DMS79 (cell line): ENCODE results near the gene LSAMP.
"Not testable (repeated sequence)": the region's sequence is repeated elsewhere in the genome, so short reads cannot be mapped to it uniquely, and the experiment has no call there.

Experiments used
- DNase-seq: peaks from one replicate; lab custom pipeline; 2025; lab: John Stamatoyannopoulos, UW

LSAMP gene

GRCh38 chr3:116103868-116104530, 341.3 kb downstream of the LSAMP start:
- no peak for DNase-seq

GRCh38 chr3:116102037-116102436, 343.2 kb downstream of the LSAMP start:
- no peak for DNase-seq

- DNase-seq, result no peak
These were observed 348.1 kb downstream of the LSAMP start for GRCh38 chr3:116097226-116097625.

GRCh38 chr3:116096631-116097030, 348.7 kb downstream of the LSAMP start:
- DNase-seq, result no peak

- no peak for DNase-seq
These were observed 351.9 kb downstream of the LSAMP start for GRCh38 chr3:116093374-116093773.

GRCh38 chr3:116087426-116087825, 357.9 kb downstream of the LSAMP start:
- no peak for DNase-seq

- DNase-seq, result no peak
These were observed 360.1 kb downstream of the LSAMP start for GRCh38 chr3:116084999-116085791.

- no peak for DNase-seq
These were observed 361.6 kb downstream of the LSAMP start for GRCh38 chr3:116083683-116084082.

- DNase-seq, result no peak
These were observed 366.7 kb downstream of the LSAMP start for GRCh38 chr3:116078561-116078960.

GRCh38 chr3:116077557-116077956, 367.7 kb downstream of the LSAMP start:
- no peak for DNase-seq

GRCh38 chr3:116077059-116077458, 368.2 kb downstream of the LSAMP start:
- no peak for DNase-seq

- DNase-seq, result not testable (repeated sequence)
These were observed 374.6 kb downstream of the LSAMP start for GRCh38 chr3:116070516-116071278.

- no peak for DNase-seq
These were observed 375.2 kb downstream of the LSAMP start for GRCh38 chr3:116070061-116070460.

- no peak for DNase-seq
These were observed 376.3 kb downstream of the LSAMP start for GRCh38 chr3:116069024-116069423.

GRCh38 chr3:116067326-116067725, 378.0 kb downstream of the LSAMP start:
- no peak for DNase-seq

- DNase-seq, result no peak
These were observed 379.8 kb downstream of the LSAMP start for GRCh38 chr3:116065501-116065900.

- no peak for DNase-seq
These were observed 380.6 kb downstream of the LSAMP start for GRCh38 chr3:116064646-116065045.

GRCh38 chr3:116059421-116060096, 385.7 kb downstream of the LSAMP start:
- DNase-seq, result peak; percentile 14

GRCh38 chr3:116058844-116059243, 386.4 kb downstream of the LSAMP start:
- DNase-seq, result no peak

GRCh38 chr3:116057400-116058006, 387.8 kb downstream of the LSAMP start:
- DNase-seq, result no peak

GRCh38 chr3:116056280-116056679, 389.0 kb downstream of the LSAMP start:
- no peak for DNase-seq

- DNase-seq, result no peak
These were observed 392.3 kb downstream of the LSAMP start for GRCh38 chr3:116053017-116053416.
